HCT116 (cell line): ENCODE results near the gene INTS1. TPM values are rescaled to one million over a fixed set of nuclear protein-coding genes. Genes with fewer than 3 reads are reported as not detected.
A peak's percentile ranks its signal among the peaks of the same experiment; 100 is the strongest.

ENCODE experiments used
- ATAC-seq: fragments of 200-7000 bp; cut with Tn5 transposase; 2 replicates; pipeline ENCODE4 v1.9.1; 2020; ENCODE audit warnings: mild to moderate bottlenecking, moderate library complexity
- BruUV-seq: library from RNA; stranded (reverse); fragments of 400-500 nt; replicated peaks from 2 replicates; lab custom pipeline; 2021; lab: Mats Ljungman, UMichigan
- CTCF ChIA-PET: fragments of 300-600 bp; sonication (Branson Sonifier 250); formaldehyde crosslinking; loops from one replicate; lab custom pipeline; 2021; ENCODE audit warnings: antibody characterized with exemption; lab: Charles Lee
- POLR2A ChIA-PET: fragments of 300-600, 350-600 bp; sonication (Branson Sonifier 250); formaldehyde crosslinking; loops from one replicate; lab custom pipeline; 2021; ENCODE audit warnings: antibody characterized with exemption; lab: Charles Lee
- RAD21 ChIA-PET, 2 experiments: fragments of 300-600 bp; sonication (Branson Sonifier 250); formaldehyde crosslinking; loops; one replicate each; lab custom pipeline; 2023; ENCODE audit warnings: low total read pairs in 2 of 2; ENCODE audit not compliant: uncharacterized antibody in 2 of 2, unreplicated experiment in 2 of 2, low non-redundant PET in 1 of 2; lab: Charles Lee
- DNase-seq: peaks from one replicate; pipeline ENCODE4 v3.0.0-alpha.2; 2010; ENCODE audit warnings: low read depth, low spot score
- H2AFZ ChIP-seq: fragments of 200-600 bp; shearing (Covaris generic), sonication (generic); 2 replicates; pipeline ENCODE4 v1.6.1; 2017; ENCODE audit warnings: low read depth, mixed run types, mixed read lengths, antibody characterized with exemption, low read length; ENCODE audit not compliant: poor library complexity, severe bottlenecking
- H3K27ac ChIP-seq: 2 replicates; pipeline ENCODE4 v1.5.1; 2012; ENCODE audit warnings: low read depth, low read length
- H3K27me3 ChIP-seq: fragments of 200-600 bp; sonication (generic); 2 replicates; pipeline ENCODE4 v1.6.1; 2016; ENCODE audit warnings: mixed run types, low read length, mixed read lengths; ENCODE audit not compliant: insufficient read depth
- H3K36me3 ChIP-seq, 2 experiments: fragments of 200-500 bp in 1 of 2; fragments of 200-600 bp in 1 of 2; sonication (Bioruptor generic) in 1 of 2; sonication (generic) in 1 of 2; 2 replicates each; pipeline versions ENCODE4 v1.5.1 to v1.6.1; 2014 to 2016; ENCODE audit warnings: low read length in 2 of 2, inconsistent platforms in 1 of 2, mixed read lengths in 1 of 2, mixed run types in 1 of 2; ENCODE audit not compliant: insufficient read depth in 2 of 2, control insufficient read depth in 1 of 2
- H3K4me1 ChIP-seq, 2 experiments: fragments of 200-600 bp in 1 of 2; sonication (generic) in 1 of 2; 2 replicates each; pipeline versions ENCODE4 v1.5.1 to v1.6.1; 2012 to 2017; ENCODE audit warnings: low read length in 2 of 2, inconsistent platforms in 1 of 2, mild to moderate bottlenecking in 1 of 2, mixed read lengths in 1 of 2, mixed run types in 1 of 2, moderate library complexity in 1 of 2; ENCODE audit not compliant: insufficient read depth in 2 of 2, control insufficient read depth in 1 of 2
- H3K4me2 ChIP-seq: fragments of 200-600 bp; sonication (generic); 2 replicates; pipeline ENCODE4 v1.6.1; 2017; ENCODE audit warnings: mixed run types, low read length, mixed read lengths
- H3K4me3 ChIP-seq, 2 experiments: fragments of 200-600 bp in 1 of 2; sonication (generic) in 1 of 2; replicated peaks in 1 of 2; 2 replicates each; pipeline ENCODE4 v1.5.1; 2011 to 2016; ENCODE audit warnings: low read length in 2 of 2, control low read depth in 1 of 2, low read depth in 1 of 2, mild to moderate bottlenecking in 1 of 2, mixed read lengths in 1 of 2, mixed run types in 1 of 2
- H3K79me2 ChIP-seq: fragments of 200-600 bp; sonication (generic); 2 replicates; pipeline ENCODE4 v1.6.1; 2017; ENCODE audit warnings: mild to moderate bottlenecking, mixed run types, low read length, moderate library complexity, mixed read lengths; ENCODE audit not compliant: insufficient read depth
- H3K9ac ChIP-seq: fragments of 200-600 bp; sonication (generic); 2 replicates; pipeline ENCODE4 v1.6.1; 2016; ENCODE audit warnings: low read length, mixed read lengths
- H3K9me2 ChIP-seq: fragments of 200-600 bp; sonication (generic), shearing (Covaris generic); 2 replicates; pipeline ENCODE4 v1.6.1; 2017; ENCODE audit warnings: mixed run types, mild to moderate bottlenecking, moderate library complexity; ENCODE audit not compliant: insufficient read depth
- H3K9me3 ChIP-seq, 2 experiments: fragments of 200-500 bp in 1 of 2; fragments of 200-600 bp in 1 of 2; sonication (Bioruptor generic) in 1 of 2; sonication (generic) in 1 of 2; 2 replicates each; pipeline ENCODE4 v1.6.1; 2014 to 2017; ENCODE audit warnings: low read length in 2 of 2, mixed read lengths in 2 of 2, inconsistent platforms in 1 of 2, low read depth in 1 of 2, mild to moderate bottlenecking in 1 of 2, mixed run types in 1 of 2, moderate library complexity in 1 of 2; ENCODE audit not compliant: control insufficient read depth in 1 of 2, insufficient read depth in 1 of 2
- H4K20me1 ChIP-seq: fragments of 200-600 bp; sonication (generic), shearing (Covaris generic); 2 replicates; pipeline ENCODE4 v1.6.1; 2017; ENCODE audit warnings: mixed run types, mild to moderate bottlenecking, moderate library complexity; ENCODE audit not compliant: insufficient read depth
- CTCF ChIP-seq, 3 experiments: fragments of 200-600 bp in 1 of 3; sonication (generic) in 1 of 3; IDR thresholded peaks in 2 of 3; conservative IDR thresholded peaks in 1 of 3; 2 replicates each; pipeline ENCODE4 v1.5.1; 2012 to 2017; ENCODE audit warnings: low read depth in 2 of 3, low read length in 2 of 3, antibody characterized with exemption in 1 of 3, borderline replicate concordance in 1 of 3, control low read depth in 1 of 3, mild to moderate bottlenecking in 1 of 3, mixed read lengths in 1 of 3, mixed run types in 1 of 3, moderate library complexity in 1 of 3; ENCODE audit not compliant: insufficient read depth in 1 of 3
- EZH2phosphoT487 ChIP-seq: fragments of 200-600 bp; IDR thresholded peaks from 2 replicates; pipeline ENCODE4 v1.6.1; 2018; ENCODE audit warnings: antibody characterized with exemption, borderline replicate concordance
- ZBTB33 ChIP-seq: IDR thresholded peaks from 2 replicates; pipeline ENCODE4 v1.6.1; 2011; ENCODE audit warnings: mild to moderate bottlenecking, low read length, moderate library complexity; ENCODE audit not compliant: insufficient replicate concordance; ENCODE audit errors: extremely low read depth
- intact Hi-C: fragments of 100-400 bp; cut with micrococcal nuclease; formaldehyde crosslinking; loops from 2 replicates; pipeline ENCODE4 v1.10.0; 2022
- total RNA-seq: library from RNA; stranded (reverse); gene quantifications from one replicate; pipeline ENCODE4 v1.2.1, GENCODE V29; 2021; ENCODE audit not compliant: unreplicated experiment

INTS1 gene
- total RNA-seq, 1 experiment from 2014 or later, result 167 TPM

- no peak overlapping the region for H3K4me3 ChIP-seq
- no peak for ATAC-seq
- H4K20me1 ChIP-seq, result no peaks in the 10 kb centered on the region
- H3K9me2 ChIP-seq, result no peaks in the 10 kb centered on the region
- H3K36me3 ChIP-seq, result peaks cover 0 to 10% of the 10 kb centered on the region in 2 experiments; a peak in 1 of 4 replicates
- no peak overlapping the region for H2AFZ ChIP-seq
- no TSS peak for BruUV-seq
- H3K27ac ChIP-seq, result no peak overlapping the region; the same call in 1 of the 2 replicates
- intact Hi-C loops, result no loop called here
- no peak for TF ChIP-seq ZBTB33
- TF ChIP-seq CTCF (IDR thresholded peaks at IDR 0.05 in 2 of 3, conservative IDR thresholded peaks at IDR 0.05 in 1 of 3; ENCODE audit: borderline replicate concordance in 1 of 3, insufficient read depth in 1 of 3, low read depth in 2 of 3, low read length in 2 of 3), result 0 out of 6 replicates have a peak, but pooled peaks have one; percentile 7 to 16 (median 13)
- TF ChIP-seq EZH2phosphoT487, result no peak
- H3K27me3 ChIP-seq, result no peaks in the 10 kb centered on the region
- DNase-seq, result no peak
- RAD21 ChIA-PET, result no interaction called here
- no peak overlapping the region for H3K4me2 ChIP-seq
- CTCF ChIA-PET, result no interaction called here
- no peak overlapping the region for H3K9ac ChIP-seq
- no peaks in the 10 kb centered on the region for H3K9me3 ChIP-seq
- H3K79me2 ChIP-seq, result no peaks in the 10 kb centered on the region
- POLR2A ChIA-PET, result no interaction called here
- H3K4me1 ChIP-seq, result no peaks in the 10 kb centered on the region
Measured at GRCh38 chr7:1439373-1440363, 64.5 kb downstream of the INTS1 start.
